Inflammatory macrophage treated with lipopolysaccharide for 1 hour (primary cell): Measurements from ENCODE around the gene MYL6B.

ENCODE experiments used
- DNase-seq, 2 donors: peaks; one replicate each; pipeline ENCODE4 v3.0.0-alpha.2; 2020 to 2022

MYL6B gene

GRCh38 chr12:56124133-56124532, 28.3 kb upstream of the MYL6B start:
- no peak for DNase-seq

GRCh38 chr12:56126732-56127239, 25.6 kb upstream of the MYL6B start:
- DNase-seq, result peak; percentile 48 to 55

GRCh38 chr12:56127485-56127887, 24.9 kb upstream of the MYL6B start:
- DNase-seq, result no peak

- peak; percentile 99 to 100 for DNase-seq
Observed at GRCh38 chr12:56127888-56128669, 24.3 kb upstream of the MYL6B start, which contains the start of gene ESYT1. Gene ESYT1 (plus strand): TSS chr12:56128267. CDS start chr12:56128320, 53 bp downstream.

- DNase-seq, result peak; percentile 31 to 32
Observed at GRCh38 chr12:56128670-56129205, 23.6 kb upstream of the MYL6B start.

- DNase-seq, result peak; percentile 54 to 62
Observed at GRCh38 chr12:56129206-56129941, 23.0 kb upstream of the MYL6B start.

GRCh38 chr12:56129942-56130495, 22.4 kb upstream of the MYL6B start:
- DNase-seq, result no peak

- DNase-seq, result no peak
Observed at GRCh38 chr12:56130876-56131275, 21.5 kb upstream of the MYL6B start.

- no peak for DNase-seq
Observed at GRCh38 chr12:56134897-56135296, 17.5 kb upstream of the MYL6B start.

- no peak for DNase-seq
Observed at GRCh38 chr12:56137853-56138571, 14.4 kb upstream of the MYL6B start.

- peak in 1 of 2 donors; percentile 34 for DNase-seq
Observed at GRCh38 chr12:56141946-56142784, 10.2 kb upstream of the MYL6B start.

GRCh38 chr12:56143217-56143616, 9.2 kb upstream of the MYL6B start:
- no peak for DNase-seq

GRCh38 chr12:56143870-56144269, 8.5 kb upstream of the MYL6B start:
- DNase-seq, result no peak

GRCh38 chr12:56145217-56145616, 7.2 kb upstream of the MYL6B start:
- DNase-seq, result no peak

GRCh38 chr12:56146492-56147460, 5.6 kb upstream of the MYL6B start:
- no peak for DNase-seq

GRCh38 chr12:56150563-56150962, 1.8 kb upstream of the MYL6B start:
- peak; percentile 55 to 77 for DNase-seq

GRCh38 chr12:56151672-56152131, 685 bp upstream of the MYL6B start:
- DNase-seq, result no peak

GRCh38 chr12:56152756-56153677, 630 bp downstream of the MYL6B start:
- no peak for DNase-seq

GRCh38 chr12:56153678-56154065, 1.3 kb downstream of the MYL6B start:
- no peak for DNase-seq
